Activated CD4-positive, CD25-positive, alpha-beta regulatory T cell treated with anti-CD3 and anti-CD28 coated beads, Interleukin-2, amount 50 U/mL, for 16 hours (primary cell): Measurements from ENCODE around the gene TPP1.
A peak's percentile ranks its signal among the peaks of the same experiment; 100 is the strongest.

Experiments
- DNase-seq: peaks from one replicate; pipeline ENCODE4 v3.0.0-alpha.2; 2020; ENCODE audit warnings: low read depth, low spot score

The TPP1 gene

GRCh38 chr11:6619004-6619745 is at the start of gene TPP1:
TPP1 (minus strand) TSS chr11:6619422; CDS start chr11:6619400, 22 bp downstream.
- peak; percentile 84 for DNase-seq

- no peak for DNase-seq
Measured at GRCh38 chr11:6667733-6668374, 48.6 kb upstream of the TPP1 start.

GRCh38 chr11:6666302-6667183 is 47.3 kb upstream of the TPP1 start:
- no peak for DNase-seq

- DNase-seq: no peak
Measured at GRCh38 chr11:6664551-6664950, 45.3 kb upstream of the TPP1 start.

GRCh38 chr11:6663794-6664469 is 44.7 kb upstream of the TPP1 start:
- DNase-seq: no peak

GRCh38 chr11:6660712-6661111 is 41.5 kb upstream of the TPP1 start:
- no peak for DNase-seq

- no peak for DNase-seq
Measured at GRCh38 chr11:6658647-6659046, 39.4 kb upstream of the TPP1 start.

- no peak for DNase-seq
Measured at GRCh38 chr11:6657346-6657745, 38.1 kb upstream of the TPP1 start.

GRCh38 chr11:6656936-6657335 is 37.7 kb upstream of the TPP1 start:
- no peak for DNase-seq

- DNase-seq: no peak
Measured at GRCh38 chr11:6656584-6656915, 37.3 kb upstream of the TPP1 start.

- no peak for DNase-seq
Measured at GRCh38 chr11:6655790-6656583, 36.8 kb upstream of the TPP1 start, which contains the start of gene DCHS1. DCHS1 (minus strand) TSS chr11:6655809; CDS start chr11:6641613, 14,196 bp downstream.

GRCh38 chr11:6655020-6655789 is 36.0 kb upstream of the TPP1 start:
- no peak for DNase-seq

- no peak for DNase-seq
Measured at GRCh38 chr11:6654281-6655019, 35.2 kb upstream of the TPP1 start.

GRCh38 chr11:6653656-6654055 is 34.4 kb upstream of the TPP1 start:
- DNase-seq: no peak

- no peak for DNase-seq
Measured at GRCh38 chr11:6653097-6653496, 33.9 kb upstream of the TPP1 start.

- no peak for DNase-seq
Measured at GRCh38 chr11:6652182-6652581, 33.0 kb upstream of the TPP1 start.

- no peak for DNase-seq
Measured at GRCh38 chr11:6650980-6651379, 31.8 kb upstream of the TPP1 start.

- no peak for DNase-seq
Measured at GRCh38 chr11:6650104-6650503, 30.9 kb upstream of the TPP1 start.

- no peak for DNase-seq
Measured at GRCh38 chr11:6648501-6648900, 29.3 kb upstream of the TPP1 start.

GRCh38 chr11:6647836-6648235 is 28.6 kb upstream of the TPP1 start:
- DNase-seq: no peak
